WTC11 (cell line): ENCODE data around the gene NDUFA13.

Experiments used
- CTCF ChIP-seq: fragments of 200-600 bp; IDR thresholded peaks from 2 replicates; pipeline ENCODE4 v1.8.0; 2022; ENCODE audit warnings: antibody characterized with exemption
- GABPB1 ChIP-seq: sonication (generic); formaldehyde crosslinking; IDR thresholded peaks from 2 replicates; pipeline ENCODE4 v1.8.1; 2023; ENCODE audit warnings: mild to moderate bottlenecking, missing genetic modification reagents
- JUN ChIP-seq: sonication (generic); formaldehyde crosslinking; IDR thresholded peaks from 2 replicates; pipeline ENCODE4 v1.8.0; 2023; ENCODE audit warnings: mild to moderate bottlenecking, missing genetic modification reagents
- RORB ChIP-seq: fragments of 250-450 bp; sonication (Bioruptor Pico); IDR thresholded peaks from 2 replicates; pipeline ENCODE4 v1.9.0; 2021; ENCODE audit warnings: mild to moderate bottlenecking
- TEAD1 ChIP-seq: sonication (generic); formaldehyde crosslinking; IDR thresholded peaks from 2 replicates; pipeline ENCODE4 v1.8.0; 2022; ENCODE audit warnings: mild to moderate bottlenecking, missing genetic modification reagents
- TEAD4 ChIP-seq: sonication (generic); formaldehyde crosslinking; IDR thresholded peaks from 2 replicates; pipeline ENCODE4 v1.8.0; 2022; ENCODE audit warnings: mild to moderate bottlenecking, missing genetic modification reagents
- ZNF121 ChIP-seq: sonication (generic); formaldehyde crosslinking; IDR thresholded peaks from 2 replicates; pipeline ENCODE4 v1.8.0; 2023; ENCODE audit warnings: missing genetic modification reagents

- no peak for TF ChIP-seq CTCF
- TF ChIP-seq ZNF121: no peak
- TF ChIP-seq TEAD4 (CRISPR knock-in tag): no peak
- TF ChIP-seq JUN (CRISPR knock-in tag): no peak
- TF ChIP-seq RORB (CRISPR knock-in tag): no peak
- no peak for TF ChIP-seq GABPB1 (CRISPR knock-in tag)
- no peak for TF ChIP-seq TEAD1
Measured at GRCh38 chr19:19514215-19514657, 1.8 kb upstream of the NDUFA13 start.
